Measurements from ENCODE around the gene SCFD1.
A peak's percentile ranks its signal among the peaks of the same experiment; 100 is the strongest.

GRCh38 chr14:30610787-30611343, 11.3 kb upstream of the SCFD1 start:
- TF ChIP-seq CTCF (IDR thresholded peaks at IDR 0.05; ENCODE audit: borderline replicate concordance, extremely low read depth, low read length, poor library complexity, severe bottlenecking), result peak; percentile 45
- TF ChIP-seq EZH2 (IDR thresholded peaks at IDR 0.05; ENCODE audit: borderline replicate concordance, low read depth, low read length, severe bottlenecking), result no peak

Measured in DND-41 (cell line).